ENCODE data around the gene AIG1.

AIG1 gene

DNA sequence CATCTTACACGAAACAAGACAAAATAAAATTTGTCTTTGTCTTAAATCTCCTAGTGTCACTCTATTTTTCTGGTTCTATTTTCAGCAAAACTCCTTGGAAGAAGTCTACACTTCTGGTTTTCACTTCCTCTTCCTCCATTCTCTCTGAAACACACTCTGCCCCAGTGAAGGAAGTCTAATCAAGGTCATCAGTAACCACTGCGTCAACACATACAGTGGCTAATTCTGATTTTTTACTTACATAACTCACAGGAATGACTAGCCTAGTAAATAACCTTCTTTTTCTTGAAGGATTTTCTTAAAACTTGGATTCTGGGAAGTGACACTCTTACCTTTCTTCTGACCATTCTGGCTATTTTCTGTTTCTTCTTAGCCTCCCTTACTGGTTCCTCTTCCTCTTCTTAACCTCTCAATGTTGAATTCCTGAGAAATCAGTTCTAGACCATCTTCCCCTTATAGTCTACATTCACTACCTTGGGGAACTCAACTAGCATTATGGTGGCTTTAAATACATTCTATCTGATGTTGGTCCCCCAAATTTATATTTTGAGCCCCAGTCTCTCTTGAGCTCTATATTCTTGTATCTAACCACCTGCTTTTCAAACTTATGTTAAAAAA is 37.5 kb downstream of the AIG1 start:
- DNase-seq = peak; percentile 49

- DNase-seq = no peak
These were observed 39.0 kb downstream of the AIG1 start for GRCh38 chr6:143099647-143100046.

- no peak for DNase-seq
These were observed 39.7 kb downstream of the AIG1 start for GRCh38 chr6:143100429-143100828.

DNA sequence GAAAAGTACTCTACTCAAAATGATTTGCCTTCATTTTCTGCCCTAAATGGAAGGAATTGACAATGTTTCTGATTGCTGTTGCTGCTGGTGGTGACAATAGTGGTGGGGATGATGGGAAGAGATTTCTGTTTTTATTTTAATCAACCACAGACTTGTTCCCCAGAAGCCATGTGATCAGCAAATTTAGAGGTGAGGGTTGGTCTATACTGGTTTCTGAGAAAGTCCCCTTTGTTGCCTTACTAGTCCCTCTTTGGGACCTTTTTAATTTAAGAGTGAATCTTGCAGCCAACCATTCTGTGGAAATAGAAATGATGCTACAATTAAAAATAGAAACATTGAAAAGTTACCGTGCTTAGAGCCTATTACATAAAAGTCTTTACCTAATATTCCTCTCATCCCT is 43.2 kb downstream of the AIG1 start:
- no peak for DNase-seq

GRCh38 chr6:143107440-143107839 is 46.8 kb downstream of the AIG1 start:
- no peak for DNase-seq

DNA sequence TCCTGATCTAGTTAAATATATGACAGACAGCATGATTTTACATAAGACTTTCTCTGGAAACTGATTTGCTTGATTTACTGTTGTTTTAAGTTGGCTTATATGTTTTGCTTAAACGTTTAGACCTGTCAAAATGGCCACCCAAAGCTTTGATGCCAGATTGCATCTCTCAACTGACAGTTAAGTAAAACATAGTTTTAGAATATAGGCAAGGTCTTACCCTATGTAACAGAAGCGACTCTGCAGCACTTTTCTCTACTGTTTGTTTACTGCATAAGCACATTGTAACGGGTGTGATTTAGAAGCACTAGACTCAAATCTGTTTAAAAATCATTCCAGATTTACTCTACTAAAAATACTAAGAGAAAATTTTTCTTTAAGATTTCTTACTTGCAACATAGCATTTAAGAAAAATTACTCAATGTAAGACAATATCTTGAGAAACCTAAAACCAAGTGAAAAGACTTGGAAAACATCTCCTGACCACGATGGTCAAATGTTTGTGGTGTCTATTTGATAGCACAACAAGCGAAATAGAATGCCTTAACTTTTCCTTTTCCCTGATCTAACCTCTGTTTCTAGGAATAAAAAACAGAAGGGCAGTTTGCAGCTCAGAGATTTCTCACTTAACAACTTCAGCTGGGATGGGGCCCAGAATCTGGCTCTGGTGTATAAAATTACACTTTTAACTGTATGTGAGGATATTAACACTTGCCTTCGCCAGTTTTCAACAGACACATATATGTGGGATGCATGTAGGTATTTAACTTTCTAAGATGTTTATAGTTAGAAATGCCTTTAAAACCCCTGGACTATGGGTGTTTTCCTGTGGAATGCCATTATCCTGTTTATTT is 47.4 kb downstream of the AIG1 start:
- DNase-seq = no peak

DNA sequence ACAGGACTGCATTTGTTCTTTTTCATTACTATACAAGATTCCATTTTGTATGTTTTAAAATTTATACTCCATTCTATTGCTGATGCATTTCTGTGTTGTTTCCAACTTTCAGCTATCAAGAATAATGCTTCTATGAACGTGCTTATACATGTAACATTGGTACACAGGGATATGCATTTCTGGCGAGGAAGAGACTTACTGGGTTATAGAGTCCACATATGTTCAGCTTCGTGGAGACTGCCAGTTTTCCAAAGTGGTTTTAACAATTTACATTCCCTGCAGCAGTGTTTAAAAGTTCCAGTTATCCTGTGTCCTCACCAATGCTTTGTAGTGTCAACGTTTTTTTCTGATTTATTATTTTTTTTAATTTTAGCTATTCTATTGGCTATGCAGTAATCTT is 48.5 kb downstream of the AIG1 start:
- no peak for DNase-seq

GRCh38 chr6:143110572-143110971 is 49.9 kb downstream of the AIG1 start:
- DNase-seq = no peak

- DNase-seq = no peak
These were observed 50.3 kb downstream of the AIG1 start for GRCh38 chr6:143110996-143111395.

GRCh38 chr6:143111443-143111842 is 50.8 kb downstream of the AIG1 start:
- DNase-seq = no peak

GRCh38 chr6:143112084-143112768 is 51.5 kb downstream of the AIG1 start:
- no peak for DNase-seq

DNA sequence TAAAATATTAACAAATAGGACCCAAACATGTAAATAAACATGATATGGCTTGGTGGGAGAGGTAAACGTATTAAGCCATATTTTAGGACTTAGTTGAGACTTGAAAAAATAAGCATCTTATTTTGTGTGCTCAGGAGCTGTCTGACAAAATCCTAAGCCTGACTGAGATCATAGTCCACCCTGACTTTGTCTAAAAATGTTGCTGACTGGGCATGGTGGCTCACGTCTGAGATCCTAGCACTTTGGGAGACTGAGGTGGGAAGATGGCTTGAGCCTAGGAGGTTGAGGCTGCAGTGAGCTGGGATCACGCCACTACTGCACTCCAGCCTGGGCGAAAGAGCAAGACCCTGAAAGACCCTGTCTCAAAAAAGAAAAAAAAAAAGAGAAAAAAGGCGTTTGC is 52.1 kb downstream of the AIG1 start:
- DNase-seq = no peak

- no peak for DNase-seq
These were observed 55.0 kb downstream of the AIG1 start for GRCh38 chr6:143115728-143116127.

DNA sequence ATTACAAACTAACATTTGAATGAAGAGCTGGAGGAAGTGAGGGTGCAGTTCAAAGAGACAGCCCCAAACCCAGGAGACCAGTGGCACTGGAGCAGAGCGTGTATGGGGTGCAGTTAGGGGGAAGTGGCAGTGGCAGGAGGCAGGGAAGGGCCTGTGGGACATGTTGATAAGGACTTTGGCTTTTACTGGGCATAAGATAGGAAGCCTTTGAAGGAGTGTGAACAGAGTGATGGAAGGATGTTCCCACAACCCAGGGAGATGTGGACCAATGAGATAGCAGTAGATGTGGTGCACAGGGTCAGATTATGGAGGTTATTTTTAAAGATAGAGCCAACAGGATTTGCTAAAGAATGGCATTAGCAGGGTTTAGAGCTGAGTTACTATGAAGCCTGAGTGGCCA is 56.4 kb downstream of the AIG1 start:
- DNase-seq = no peak

DNA sequence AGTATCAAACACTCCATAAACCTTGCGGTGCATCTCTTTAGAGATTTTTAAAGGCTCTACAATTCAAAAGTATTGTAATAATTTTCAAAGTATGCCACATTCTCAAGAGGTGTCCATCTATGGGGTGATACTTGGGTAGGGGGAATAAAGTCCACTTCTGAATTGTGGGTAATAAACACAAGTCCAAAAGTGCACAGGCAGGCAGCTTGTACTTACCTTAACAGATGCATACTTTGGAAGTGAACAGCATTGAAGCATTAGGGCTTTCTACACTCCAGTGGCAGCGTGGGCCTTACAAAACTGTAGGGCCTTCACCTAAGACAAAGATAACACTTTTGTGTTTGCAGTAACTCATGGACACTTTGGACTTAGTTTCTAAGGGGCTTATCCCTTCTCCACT is 58.6 kb downstream of the AIG1 start:
- no peak for DNase-seq

DNA sequence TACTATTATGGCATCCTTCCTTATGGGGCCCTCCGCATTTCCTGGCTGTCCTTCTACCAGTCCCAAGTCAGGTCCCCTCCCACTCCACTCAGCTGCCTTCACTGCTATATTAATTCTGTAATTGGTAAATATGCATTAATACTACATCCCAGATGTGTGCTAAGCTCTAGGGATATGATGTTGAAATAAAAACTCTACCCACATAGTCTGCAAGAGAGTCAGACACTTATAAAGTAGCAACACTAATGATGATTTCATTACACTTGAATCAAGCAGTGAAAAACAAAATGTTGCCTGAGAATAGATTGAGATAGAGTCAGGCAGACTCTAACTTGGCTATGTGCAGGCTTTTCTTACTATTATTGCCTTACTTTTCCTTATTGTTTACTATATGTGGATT is 62.4 kb downstream of the AIG1 start:
- no peak for DNase-seq

GRCh38 chr6:143123941-143124340 is 63.3 kb downstream of the AIG1 start:
- DNase-seq = no peak

DNA sequence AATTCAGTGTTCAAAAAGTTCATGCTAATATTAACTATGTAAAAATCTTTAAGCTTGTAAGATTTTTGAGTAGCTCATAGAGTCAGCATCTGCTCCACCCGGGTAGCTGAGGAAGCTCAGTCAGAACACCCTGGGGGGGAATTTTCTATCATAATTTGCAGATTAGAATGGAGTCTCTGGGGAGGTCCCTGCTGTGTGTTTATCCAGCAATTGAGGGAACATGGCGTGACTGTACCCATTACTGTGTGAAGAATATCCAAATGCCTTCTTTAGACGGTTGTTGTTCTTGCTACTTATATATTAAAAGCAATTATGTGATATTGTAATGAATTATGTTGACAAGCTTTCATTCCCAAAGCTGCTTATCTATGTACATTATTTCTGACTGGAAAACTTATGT is 64.8 kb downstream of the AIG1 start:
- DNase-seq = no peak

GRCh38 chr6:143125864-143126573 is 65.3 kb downstream of the AIG1 start:
- no peak for DNase-seq

GRCh38 chr6:143126574-143126941 is 65.9 kb downstream of the AIG1 start:
- DNase-seq = no peak

GRCh38 chr6:143127941-143128680 is 67.4 kb downstream of the AIG1 start:
- DNase-seq = no peak

- no peak for DNase-seq
These were observed 68.0 kb downstream of the AIG1 start for GRCh38 chr6:143128681-143129015.

GRCh38 chr6:143130928-143131327 is 70.2 kb downstream of the AIG1 start:
- no peak for DNase-seq
